ENCODE results near the gene ZNF512B.

GRCh38 chr20:63968136-63968927, 1.4 kb downstream of the ZNF512B start:
- TF ChIP-seq GATA2 (IDR thresholded peaks at IDR 0.05; ENCODE audit: low read depth, low read length) (no peak), GATA3 (IDR thresholded peaks at IDR 0.05; ENCODE audit: low read depth, low read length) (no peak)

All from SH-SY5Y (cell line).